SU-DHL-6 (cell line): Measurements from ENCODE around the gene SSX2IP.

Source experiments
- CTCF ChIP-seq: fragments of 200-600 bp; sonication (generic); IDR thresholded peaks from one replicate; pipeline ENCODE4 v1.5.1; 2017; ENCODE audit warnings: antibody characterized with exemption, mild to moderate bottlenecking, low read length, moderate library complexity; ENCODE audit not compliant: insufficient read depth, poor library complexity, severe bottlenecking
- EZH2phosphoT487 ChIP-seq: fragments of 200-600 bp; sonication (generic), shearing (Covaris generic); conservative IDR thresholded peaks from 2 replicates; pipeline ENCODE4 v1.6.1; 2018; ENCODE audit warnings: mild to moderate bottlenecking, antibody characterized with exemption, low read length, moderate library complexity, mixed read lengths

GRCh38 chr1:84615790-84616189 is 74.5 kb downstream of the SSX2IP start:
- no peak for TF ChIP-seq CTCF
- no peak for TF ChIP-seq EZH2phosphoT487
